DMS 273 (cell line): ENCODE measurements around the gene NSUN5.
"Not testable (repeated sequence)": the region's sequence is repeated elsewhere in the genome, so short reads cannot be mapped to it uniquely, and the experiment has no call there.

Experiments
- DNase-seq: peaks from one replicate; lab custom pipeline; 2025; ENCODE audit not compliant: unreplicated experiment; lab: John Stamatoyannopoulos, UW

Gene NSUN5

GRCh38 chr7:73297706-73298105, 10.9 kb downstream of the NSUN5 start:
- not testable (repeated sequence) for DNase-seq

GRCh38 chr7:73297235-73297634, 11.4 kb downstream of the NSUN5 start:
- DNase-seq = not testable (repeated sequence)

DNA sequence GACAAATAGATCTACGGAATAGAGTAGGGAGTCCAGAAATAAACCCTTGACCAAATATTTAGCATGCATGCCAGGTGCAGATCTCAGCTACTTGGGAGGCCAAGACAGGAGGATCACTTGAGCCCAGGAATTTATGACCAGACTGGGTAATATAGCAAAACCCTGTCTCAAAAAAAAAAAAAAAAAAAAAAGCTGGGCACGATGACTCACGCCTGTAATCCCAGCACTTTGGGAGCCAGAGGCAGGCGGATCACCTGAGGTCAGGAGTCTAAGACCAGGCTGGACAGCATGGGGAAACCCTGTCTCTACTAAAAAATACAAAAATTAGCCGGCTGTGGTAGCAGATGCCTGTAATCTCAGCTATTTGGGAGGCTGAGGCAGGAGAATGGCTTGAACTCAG, 31.4 kb downstream of the NSUN5 start:
- not testable (repeated sequence) for DNase-seq

DNA sequence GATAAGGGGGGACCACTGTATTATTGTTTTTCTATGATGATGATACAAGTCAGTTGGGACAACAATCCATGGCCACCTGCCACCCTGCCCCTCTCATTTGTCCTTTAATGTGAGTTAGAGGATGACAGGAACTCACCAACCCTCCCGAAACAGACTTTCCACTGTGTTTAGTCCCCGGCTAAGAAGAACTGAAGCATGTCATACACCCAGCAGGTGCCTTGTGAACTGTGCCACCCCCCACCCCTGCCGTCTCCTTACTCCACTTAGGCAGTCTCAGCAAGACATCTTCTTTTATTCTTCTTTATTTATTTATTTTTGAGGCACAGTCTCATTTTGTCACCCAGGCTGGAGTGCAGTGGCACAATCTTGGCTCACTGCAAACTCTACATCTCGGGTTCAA, 40.8 kb downstream of the NSUN5 start:
- DNase-seq = not testable (repeated sequence)

DNA sequence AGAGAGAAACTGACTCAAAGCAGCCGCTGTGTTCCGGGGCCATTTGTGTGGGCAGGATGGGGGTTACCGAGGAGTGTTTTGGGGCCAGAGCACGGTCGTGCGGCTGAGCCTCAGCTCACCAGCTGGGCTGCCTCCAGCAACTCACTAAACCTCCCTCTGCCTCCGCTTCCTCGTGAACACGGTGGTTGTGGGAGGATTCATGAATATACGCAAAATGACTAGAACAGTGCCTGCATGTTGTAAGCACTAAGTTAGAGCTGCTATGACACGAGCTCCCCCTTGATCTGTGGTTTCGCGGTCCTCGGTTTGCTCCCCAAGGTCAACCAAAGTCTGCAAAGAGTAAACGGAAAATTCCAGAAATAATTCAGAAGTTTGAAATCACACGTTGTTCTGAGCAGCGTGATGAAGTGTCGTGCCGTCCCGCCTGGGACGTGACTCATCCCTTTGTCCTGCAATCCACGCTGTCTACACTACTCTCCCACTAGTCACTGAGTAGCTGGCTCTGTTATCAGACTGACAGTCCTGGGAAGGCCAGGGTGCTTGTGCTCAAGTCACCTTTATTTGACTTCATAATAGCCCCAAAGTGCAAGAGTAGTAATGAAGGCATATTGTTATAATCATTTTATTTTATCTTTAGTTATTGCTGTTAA, 41.8 kb downstream of the NSUN5 start:
- DNase-seq = not testable (repeated sequence)

DNA sequence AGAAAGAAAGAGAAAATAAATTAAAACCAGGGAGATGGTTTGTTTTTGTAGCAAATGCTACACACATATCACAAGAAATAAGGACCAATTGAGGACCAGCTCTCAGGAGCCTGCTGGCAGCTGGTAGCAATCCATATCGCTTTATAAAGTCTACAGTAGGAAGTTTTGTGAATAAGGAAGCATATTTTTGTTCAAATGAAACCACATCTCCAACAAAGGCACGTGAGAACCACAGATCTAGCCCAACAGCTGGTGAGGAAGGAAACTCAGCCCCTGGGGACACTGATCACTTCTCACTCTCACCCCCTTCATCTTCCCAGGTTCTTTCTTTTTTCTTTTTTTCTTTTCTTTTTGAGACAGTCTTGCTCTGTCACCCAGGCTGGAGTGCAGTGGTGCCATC, 46.2 kb downstream of the NSUN5 start:
- DNase-seq = not testable (repeated sequence)
